Liver (tissue), 9 donors: ENCODE data around the gene AP5Z1. TPM values are rescaled to one million over a fixed set of nuclear protein-coding genes. Genes with fewer than 3 reads are reported as not detected.

Experiments
- DNase-seq: peaks from one replicate; pipeline ENCODE4 v3.0.0-alpha.2; 2017; ENCODE audit warnings: low spot score
- H3K27ac ChIP-seq, 2 donors: one replicate each; pipeline ENCODE4 v1.7.0; 2013; ENCODE audit warnings: inconsistent platforms in 2 of 2, low read length in 2 of 2, control low read depth in 1 of 2, low read depth in 1 of 2, mild to moderate bottlenecking in 1 of 2
- H3K27me3 ChIP-seq, 4 donors: one replicate each; pipeline versions ENCODE4 v1.6.1 to v1.7.0; 2013; ENCODE audit warnings: low read length in 3 of 4, inconsistent platforms in 1 of 4, mild to moderate bottlenecking in 1 of 4, moderate library complexity in 1 of 4; ENCODE audit not compliant: control insufficient read depth in 4 of 4, insufficient read depth in 4 of 4
- H3K36me3 ChIP-seq, 4 donors: one replicate each; pipeline versions ENCODE4 v1.6.1 to v1.7.0; 2013; ENCODE audit warnings: low read length in 3 of 4, mild to moderate bottlenecking in 3 of 4, low read depth in 1 of 4, moderate library complexity in 1 of 4; ENCODE audit not compliant: control insufficient read depth in 4 of 4, insufficient read depth in 3 of 4
- H3K4me1 ChIP-seq, 4 donors: one replicate each; pipeline versions ENCODE4 v1.6.1 to v1.7.0; 2013; ENCODE audit warnings: low read length in 3 of 4, mild to moderate bottlenecking in 3 of 4, moderate library complexity in 1 of 4; ENCODE audit not compliant: control insufficient read depth in 4 of 4, insufficient read depth in 4 of 4
- H3K4me3 ChIP-seq, 3 donors: one replicate each; pipeline versions ENCODE4 v1.6.1 to v1.7.0; 2013; ENCODE audit warnings: low read length in 3 of 3, control low read depth in 1 of 3, low read depth in 1 of 3, mild to moderate bottlenecking in 1 of 3
- H3K9ac ChIP-seq, 2 donors: one replicate each; pipeline ENCODE4 v1.7.0; 2013; ENCODE audit warnings: low read length in 2 of 2, mild to moderate bottlenecking in 2 of 2, moderate library complexity in 2 of 2, control low read depth in 1 of 2, low read depth in 1 of 2
- H3K9me3 ChIP-seq, 4 donors: one replicate each; pipeline versions ENCODE4 v1.6.1 to v1.7.0; 2013; ENCODE audit warnings: low read length in 3 of 4; ENCODE audit not compliant: control insufficient read depth in 4 of 4
- CTCF ChIP-seq: fragments of 150-350 bp; IDR thresholded peaks from 2 replicates; pipeline ENCODE4 v1.5.1; 2017; ENCODE audit warnings: improper control_type of control experiment, low read depth, low read length; ENCODE audit not compliant: missing input control
- EGR1 ChIP-seq, 2 donors: IDR thresholded peaks; 2 replicates each; pipeline ENCODE4 v1.6.1; 2016 to 2018; ENCODE audit warnings: antibody characterized with exemption in 2 of 2, low read depth in 2 of 2
- FOXA1 ChIP-seq: IDR thresholded peaks from 2 replicates; pipeline ENCODE4 v1.6.1; 2016; ENCODE audit warnings: antibody characterized with exemption
- FOXA2 ChIP-seq: IDR thresholded peaks from 2 replicates; pipeline ENCODE4 v1.6.1; 2016; ENCODE audit warnings: antibody characterized with exemption
- GABPA ChIP-seq, 2 donors: IDR thresholded peaks in 1 of 2; conservative IDR thresholded peaks in 1 of 2; 2 replicates each; pipeline ENCODE4 v1.6.1; 2016; ENCODE audit warnings: antibody characterized with exemption in 2 of 2, mild to moderate bottlenecking in 1 of 2, moderate library complexity in 1 of 2
- HNF4A ChIP-seq, 2 donors: conservative IDR thresholded peaks; 2 replicates each; pipeline ENCODE4 v1.6.1; 2016; ENCODE audit warnings: antibody characterized with exemption in 2 of 2, mild to moderate bottlenecking in 2 of 2
- HNF4G ChIP-seq: IDR thresholded peaks from 2 replicates; pipeline ENCODE4 v1.6.1; 2016; ENCODE audit warnings: antibody characterized with exemption
- JUND ChIP-seq, 2 donors: IDR thresholded peaks; 2 replicates each; pipeline ENCODE4 v1.6.1; 2016; ENCODE audit warnings: antibody characterized with exemption in 2 of 2
- NR2F2 ChIP-seq: IDR thresholded peaks from 2 replicates; pipeline ENCODE4 v1.6.1; 2016; ENCODE audit warnings: antibody characterized with exemption
- RAD21 ChIP-seq, 2 donors: IDR thresholded peaks; 2 replicates each; pipeline ENCODE4 v1.6.1; 2016; ENCODE audit warnings: antibody characterized with exemption in 2 of 2, mild to moderate bottlenecking in 2 of 2
- REST ChIP-seq: IDR thresholded peaks from 2 replicates; pipeline ENCODE4 v1.6.1; 2016; ENCODE audit warnings: antibody characterized with exemption, mild to moderate bottlenecking
- RXRA ChIP-seq, 2 donors: IDR thresholded peaks; 2 replicates each; pipeline ENCODE4 v1.6.1; 2017 to 2018; ENCODE audit warnings: antibody characterized with exemption in 2 of 2, mild to moderate bottlenecking in 1 of 2
- SP1 ChIP-seq: IDR thresholded peaks from 2 replicates; pipeline ENCODE4 v1.6.1; 2018; ENCODE audit warnings: antibody characterized with exemption, mild to moderate bottlenecking
- TAF1 ChIP-seq: conservative IDR thresholded peaks from 2 replicates; pipeline ENCODE4 v1.6.1; 2016; ENCODE audit warnings: antibody characterized with exemption, mild to moderate bottlenecking
- YY1 ChIP-seq: IDR thresholded peaks from 2 replicates; pipeline ENCODE4 v1.6.1; 2016; ENCODE audit warnings: antibody characterized with exemption, mild to moderate bottlenecking
- WGBS: extraction: QIAGEN DNeasy Blood & Tissue Kit; methylation state at CpG from one replicate; pipeline ENCODE4 v1.1.7; 2013; 5-methylcytosine and 5-hydroxymethylcytosine counted together
- polyA plus RNA-seq, 2 donors: library from polyadenylated mRNA; stranded (reverse) in 1 of 2; unstranded in 1 of 2; fragments of 200-250 nt in 1 of 2; fragments of >200 nt in 1 of 2; fragmentation: Nextera tagmentation in 1 of 2; extraction: Ambion mirVana in 1 of 2; gene quantifications; one replicate each; pipeline versions ENCODE4 v1.2.1 to v1.2.3, GENCODE V29; 2013 to 2015
- total RNA-seq, 2 donors: library from RNA; depleted of rRNA; stranded (reverse); fragments of >200 nt; gene quantifications; one replicate each; pipeline ENCODE4 v1.2.3, GENCODE V29; 2014
- TF ChIP-seq, protein P1 (sequence below): IDR thresholded peaks from 2 replicates; pipeline ENCODE4 v1.6.1; 2016; ENCODE audit warnings: antibody characterized with exemption
- TF ChIP-seq, protein P2 (sequence below): IDR thresholded peaks from 2 replicates; pipeline ENCODE4 v1.6.1; 2016; ENCODE audit warnings: antibody characterized with exemption
- TF ChIP-seq, protein P3 (sequence below): IDR thresholded peaks from 2 replicates; pipeline ENCODE4 v1.6.1; 2016; ENCODE audit warnings: antibody characterized with exemption
- donor health status: healthy.
- donor health status: healthy.
- donor health status: healthy.
- donor health status: healthy.
- donor health status: healthy.

Gene AP5Z1
- total and polyA plus RNA-seq, 4 donors: 10.2 to 16.0 (median 14.2) TPM

DNA sequence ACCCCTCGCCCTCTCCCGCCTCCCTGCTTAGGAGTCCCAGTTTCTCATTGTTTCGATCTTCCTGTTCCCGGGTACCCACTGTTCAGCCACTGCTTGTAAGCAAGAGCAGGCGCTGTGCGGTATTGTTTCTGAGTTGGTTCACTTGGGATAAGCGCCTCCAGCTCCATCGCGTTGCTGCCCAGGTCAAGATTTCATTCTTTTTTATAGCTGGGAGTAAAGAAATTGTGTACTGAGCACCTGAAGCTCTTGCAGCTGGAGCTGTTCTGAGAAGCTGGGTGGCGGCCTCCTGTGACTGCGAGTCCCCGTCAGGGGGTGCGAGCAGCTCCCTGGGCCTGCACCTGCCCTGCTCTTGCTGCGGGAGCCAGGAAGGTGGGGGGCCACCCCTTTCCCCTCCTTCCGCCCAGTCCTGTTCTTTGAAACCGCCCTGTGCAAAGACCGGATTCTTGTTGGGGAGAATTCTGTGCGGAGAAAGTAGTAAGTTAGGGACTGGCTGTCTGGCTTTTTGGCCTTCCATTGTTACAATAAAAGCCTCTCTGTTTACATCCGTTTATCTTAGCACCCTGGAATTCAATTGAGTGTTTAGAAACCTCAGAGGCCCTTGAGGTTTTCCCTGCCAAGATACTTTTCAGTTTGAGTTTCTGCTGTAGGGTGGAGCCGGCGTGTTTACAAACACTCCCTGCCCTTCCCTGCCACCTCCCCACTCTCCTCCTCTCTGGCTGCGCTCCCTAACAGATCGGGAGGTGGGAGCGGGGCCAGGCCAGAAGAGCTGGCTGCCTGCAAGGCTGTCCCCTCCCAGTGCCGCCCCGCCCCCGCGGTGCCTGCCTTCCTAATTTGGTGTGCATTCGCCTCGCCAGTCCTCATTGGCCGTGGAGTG lies 30.8 kb upstream of the AP5Z1 start:
- WGBS: 29% methylated on average over 31 of the region's 31 CpGs
- peak; percentile 29 to 58 for TF ChIP-seq JUND (IDR thresholded peaks at IDR 0.05)
- TF ChIP-seq FOXA2: peak; percentile 78
- peak; percentile 86 for TF ChIP-seq SP1
- peak; percentile 33 to 45 for TF ChIP-seq HNF4A (conservative IDR thresholded peaks at IDR 0.05)
- TF ChIP-seq HNF4G: no peak
- peak; percentile 86 to 94 for TF ChIP-seq EGR1 (IDR thresholded peaks at IDR 0.05; ENCODE audit: low read depth in 2 of 2)
- peak; percentile 87 for TF ChIP-seq FOXA1
- peak; percentile 63 for TF ChIP-seq NR2F2
- TF ChIP-seq RXRA (IDR thresholded peaks at IDR 0.05): peak; percentile 67 to 68
- peak; percentile 72 for TF ChIP-seq TAF1
- no peak for TF ChIP-seq CTCF
- TF ChIP-seq GABPA (IDR thresholded peaks at IDR 0.05 in 1 of 2, conservative IDR thresholded peaks at IDR 0.05 in 1 of 2): peak in 1 of 2 donors; percentile 34
- TF ChIP-seq RAD21 (IDR thresholded peaks at IDR 0.05): peak; percentile 30 to 60
- TF ChIP-seq, protein P1, sequence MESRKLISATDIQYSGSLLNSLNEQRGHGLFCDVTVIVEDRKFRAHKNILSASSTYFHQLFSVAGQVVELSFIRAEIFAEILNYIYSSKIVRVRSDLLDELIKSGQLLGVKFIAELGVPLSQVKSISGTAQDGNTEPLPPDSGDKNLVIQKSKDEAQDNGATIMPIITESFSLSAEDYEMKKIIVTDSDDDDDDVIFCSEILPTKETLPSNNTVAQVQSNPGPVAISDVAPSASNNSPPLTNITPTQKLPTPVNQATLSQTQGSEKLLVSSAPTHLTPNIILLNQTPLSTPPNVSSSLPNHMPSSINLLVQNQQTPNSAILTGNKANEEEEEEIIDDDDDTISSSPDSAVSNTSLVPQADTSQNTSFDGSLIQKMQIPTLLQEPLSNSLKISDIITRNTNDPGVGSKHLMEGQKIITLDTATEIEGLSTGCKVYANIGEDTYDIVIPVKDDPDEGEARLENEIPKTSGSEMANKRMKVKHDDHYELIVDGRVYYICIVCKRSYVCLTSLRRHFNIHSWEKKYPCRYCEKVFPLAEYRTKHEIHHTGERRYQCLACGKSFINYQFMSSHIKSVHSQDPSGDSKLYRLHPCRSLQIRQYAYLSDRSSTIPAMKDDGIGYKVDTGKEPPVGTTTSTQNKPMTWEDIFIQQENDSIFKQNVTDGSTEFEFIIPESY: no peak
- TF ChIP-seq REST: peak; percentile 86
- no peak for TF ChIP-seq YY1
- TF ChIP-seq, protein P2, sequence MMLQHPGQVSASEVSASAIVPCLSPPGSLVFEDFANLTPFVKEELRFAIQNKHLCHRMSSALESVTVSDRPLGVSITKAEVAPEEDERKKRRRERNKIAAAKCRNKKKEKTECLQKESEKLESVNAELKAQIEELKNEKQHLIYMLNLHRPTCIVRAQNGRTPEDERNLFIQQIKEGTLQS: no peak
- TF ChIP-seq, protein P3, sequence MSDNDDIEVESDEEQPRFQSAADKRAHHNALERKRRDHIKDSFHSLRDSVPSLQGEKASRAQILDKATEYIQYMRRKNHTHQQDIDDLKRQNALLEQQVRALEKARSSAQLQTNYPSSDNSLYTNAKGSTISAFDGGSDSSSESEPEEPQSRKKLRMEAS: peak; percentile 66
- H3K4me1 ChIP-seq: peaks cover 11 to 26% (median 17%) of the 10 kb centered on the region in 4 donors
- no peaks in the 10 kb centered on the region for H3K27me3 ChIP-seq
- peak overlapping the region in 1 of 3 donors; percentile 39 for H3K4me3 ChIP-seq
- DNase-seq: peak; percentile 88
- no peaks in the 10 kb centered on the region for H3K9me3 ChIP-seq
- H3K36me3 ChIP-seq: peaks cover 0 to 10% (median 4%) of the 10 kb centered on the region in 4 donors
- H3K27ac ChIP-seq: peak overlapping the region; percentile 84 to 93
- H3K9ac ChIP-seq: peak overlapping the region; percentile 17 to 36
